DMS153 (cell line): Measurements from ENCODE around the gene POLRMT.
"Not testable (repeated sequence)": the region's sequence is repeated elsewhere in the genome, so short reads cannot be mapped to it uniquely, and the experiment has no call there.

ENCODE experiments used
- DNase-seq: peaks from one replicate; lab custom pipeline; 2025; lab: John Stamatoyannopoulos, UW

The POLRMT gene

GRCh38 chr19:611481-611868 is 21.9 kb downstream of the POLRMT start:
- no peak for DNase-seq

- peak; percentile 10 for DNase-seq
Measured at GRCh38 chr19:610801-611480, 22.4 kb downstream of the POLRMT start.

GRCh38 chr19:610071-610800 is 23.1 kb downstream of the POLRMT start:
- no peak for DNase-seq

DNA sequence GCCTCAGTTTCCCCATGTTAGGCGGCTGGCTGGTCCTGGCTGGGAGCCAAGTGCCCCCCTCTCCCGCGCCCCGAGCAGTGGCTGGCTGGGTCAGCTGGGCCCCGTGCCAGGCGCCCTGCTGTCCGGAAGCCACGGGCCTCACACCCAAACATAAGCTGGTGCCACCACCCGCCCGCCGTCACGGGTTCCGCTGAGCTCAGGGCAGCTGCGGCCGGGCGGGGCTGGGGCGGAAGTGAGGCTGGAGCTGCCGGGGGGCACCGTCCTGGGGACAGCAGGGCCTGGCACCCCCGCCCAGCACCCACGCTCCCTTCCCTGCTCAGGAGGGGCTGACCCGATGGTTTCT is 24.4 kb downstream of the POLRMT start:
- DNase-seq, result no peak

GRCh38 chr19:608155-609003 is 25.0 kb downstream of the POLRMT start:
- no peak for DNase-seq

DNA sequence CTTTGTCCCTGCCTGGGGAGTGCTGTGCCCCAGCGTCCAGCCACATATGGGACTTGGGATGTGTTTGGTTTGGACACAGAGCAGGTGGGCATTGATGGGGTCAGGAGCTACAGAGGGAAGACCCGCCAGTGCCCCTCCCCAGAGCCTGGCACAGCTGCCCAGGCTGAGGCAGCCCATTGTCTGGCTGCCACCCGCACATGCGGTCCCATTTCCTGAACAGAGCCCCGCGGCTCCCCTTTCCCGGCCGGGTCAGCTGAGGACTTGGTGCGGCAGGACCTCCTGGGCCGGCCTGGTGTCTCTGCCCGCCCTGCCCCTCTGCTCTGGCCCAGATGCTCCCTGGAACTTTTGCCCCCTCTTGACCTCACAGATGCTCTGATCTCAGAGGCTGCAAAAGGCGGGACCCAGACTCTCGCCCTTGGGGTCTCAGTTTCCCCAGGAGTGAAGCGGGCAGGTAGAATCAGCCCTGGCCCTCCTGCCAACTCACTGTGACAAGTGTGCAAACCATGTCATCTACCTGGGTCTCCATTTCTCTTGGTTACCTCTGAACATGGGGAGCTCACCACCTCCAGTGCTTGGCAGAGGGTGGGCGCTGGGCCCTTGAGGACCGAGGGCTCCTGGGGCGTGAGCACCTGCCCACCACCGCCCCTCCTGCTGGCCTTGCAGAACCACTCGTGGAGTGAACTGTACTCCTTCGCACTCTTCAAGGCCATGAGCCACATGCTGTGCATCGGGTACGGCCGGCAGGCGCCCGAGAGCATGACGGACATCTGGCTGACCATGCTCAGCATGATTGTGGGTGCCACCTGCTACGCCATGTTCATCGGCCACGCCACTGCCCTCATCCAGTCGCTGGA is 25.8 kb downstream of the POLRMT start:
- no peak for DNase-seq

DNA sequence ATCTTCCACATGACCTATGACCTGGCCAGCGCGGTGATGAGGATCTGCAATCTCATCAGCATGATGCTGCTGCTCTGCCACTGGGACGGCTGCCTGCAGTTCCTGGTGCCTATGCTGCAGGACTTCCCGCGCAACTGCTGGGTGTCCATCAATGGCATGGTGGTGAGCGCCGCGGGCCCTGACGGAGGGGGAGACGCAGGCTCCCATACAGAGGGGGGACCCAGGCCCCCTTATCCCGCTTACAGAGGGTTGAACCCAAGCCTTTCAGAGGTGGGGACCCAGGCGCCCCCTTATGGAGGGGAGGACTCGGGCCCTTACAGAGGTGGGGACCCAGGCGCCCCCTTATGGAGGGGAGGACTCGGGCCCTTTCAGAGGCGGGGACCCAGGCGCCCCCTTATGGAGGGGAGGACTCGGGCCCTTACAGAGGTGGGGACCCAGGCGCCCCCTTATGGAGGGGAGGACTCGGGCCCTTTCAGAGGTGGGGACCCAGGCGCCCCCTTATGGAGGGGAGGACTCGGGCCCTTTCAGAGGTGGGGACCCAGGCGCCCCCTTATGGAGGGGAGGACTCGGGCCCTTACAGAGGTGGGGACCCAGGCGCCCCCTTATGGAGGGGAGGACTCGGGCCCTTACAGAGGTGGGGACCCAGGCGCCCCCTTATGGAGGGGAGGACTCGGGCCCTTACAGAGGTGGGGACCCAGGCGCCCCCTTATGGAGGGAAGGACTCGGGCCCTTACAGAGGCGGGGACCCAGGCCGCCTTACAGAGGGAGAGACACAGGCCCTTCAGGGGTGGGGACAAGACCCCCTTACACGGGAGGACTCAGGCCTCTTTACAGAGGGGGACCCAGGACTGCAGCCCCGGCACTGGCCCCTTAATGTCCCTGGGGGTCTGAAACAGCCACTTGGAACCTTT is 28.0 kb downstream of the POLRMT start:
- DNase-seq, result not testable (repeated sequence)

DNA sequence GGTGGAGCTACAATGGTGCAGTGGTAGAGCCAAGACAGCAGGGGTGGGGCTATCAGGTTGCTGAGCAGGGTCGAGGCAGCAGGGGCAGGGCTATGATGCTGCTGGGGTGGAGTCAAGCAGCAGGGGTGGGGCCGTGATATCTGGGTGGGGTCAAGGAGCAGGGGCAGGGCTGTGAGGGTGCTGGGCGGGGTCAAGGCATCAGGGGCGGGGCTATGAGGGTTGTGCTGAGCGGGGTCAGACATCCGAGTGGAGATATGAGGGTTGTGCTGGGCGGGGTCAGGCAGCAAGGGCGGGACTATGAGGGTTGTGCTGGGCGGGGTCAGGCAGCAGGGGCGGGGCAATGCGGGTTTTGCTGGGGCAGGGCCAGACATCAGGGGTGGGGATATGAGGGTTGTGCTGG is 29.0 kb downstream of the POLRMT start:
- DNase-seq, result no peak

GRCh38 chr19:603779-604178 is 29.6 kb downstream of the POLRMT start:
- not testable (repeated sequence) for DNase-seq

- not testable (repeated sequence) for DNase-seq
Measured at GRCh38 chr19:603302-603639, 30.1 kb downstream of the POLRMT start.

DNA sequence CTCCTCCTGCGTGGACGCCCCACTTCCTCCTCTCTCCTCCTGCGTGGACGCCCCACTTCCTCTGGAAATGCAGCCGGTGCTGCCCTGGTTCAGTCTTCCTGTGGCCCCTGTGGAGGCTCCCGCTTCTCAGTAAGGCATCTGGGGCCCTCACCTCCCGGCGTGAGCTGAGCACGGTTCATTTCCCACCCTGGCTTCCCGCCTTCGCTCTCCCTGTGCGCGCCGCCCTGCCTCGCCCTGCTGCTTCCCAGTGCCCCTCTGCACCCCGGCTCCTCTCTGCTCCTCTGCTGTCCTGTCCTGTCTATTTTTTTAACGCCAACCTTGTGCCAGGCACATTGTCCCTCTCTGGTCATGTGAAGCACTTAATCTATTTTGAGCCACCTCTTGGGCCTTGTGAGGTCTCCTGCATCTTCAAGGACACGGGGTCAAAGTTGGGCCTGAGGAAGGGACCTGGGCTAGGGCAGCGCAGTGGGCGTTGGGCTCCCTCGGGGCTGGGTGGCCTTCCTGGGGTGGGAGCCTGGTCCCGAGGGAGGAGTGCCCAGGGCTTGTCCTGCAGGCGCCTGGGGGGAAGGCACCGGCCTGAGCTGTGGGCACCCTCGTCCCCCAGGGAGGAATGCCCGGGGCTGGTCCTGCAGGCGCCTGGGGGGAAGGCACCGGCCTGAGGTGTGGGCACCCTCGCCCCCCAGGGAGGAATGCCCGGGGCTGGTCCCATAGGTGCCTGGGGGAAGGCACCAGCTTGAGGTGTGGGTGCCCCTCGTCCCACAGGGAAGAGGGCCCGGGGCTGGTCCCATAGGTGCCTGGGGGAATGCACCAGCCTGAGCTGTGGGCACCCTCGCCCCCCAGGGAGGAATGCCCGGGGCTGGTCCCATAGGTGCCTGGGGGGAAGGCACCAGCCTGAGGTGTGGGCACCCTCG is 30.7 kb downstream of the POLRMT start:
- no peak for DNase-seq

GRCh38 chr19:601790-602189 is 31.5 kb downstream of the POLRMT start:
- no peak for DNase-seq

GRCh38 chr19:601310-601709 is 32.0 kb downstream of the POLRMT start:
- no peak for DNase-seq

GRCh38 chr19:597406-598315 is 35.7 kb downstream of the POLRMT start:
- no peak for DNase-seq

DNA sequence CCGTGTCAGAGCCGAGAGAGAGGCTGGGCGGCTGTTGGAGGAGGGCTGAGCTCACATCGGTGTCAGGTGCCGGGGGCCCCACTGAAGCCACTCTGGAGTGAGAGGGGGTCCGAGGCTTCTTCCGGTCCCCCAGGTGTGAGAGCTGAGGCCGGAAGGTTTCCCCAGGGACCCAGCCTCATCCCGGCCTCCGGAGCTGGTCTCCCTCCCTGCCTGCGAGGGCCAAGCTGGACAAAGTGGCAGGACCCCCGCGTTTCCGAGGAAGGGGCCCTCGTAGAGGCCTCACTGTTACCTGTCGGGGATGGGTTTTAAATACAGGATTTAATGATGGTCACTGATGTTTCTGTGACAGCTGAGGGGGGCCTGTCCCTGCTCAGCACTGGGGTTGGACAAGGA is 37.1 kb downstream of the POLRMT start:
- no peak for DNase-seq

- no peak for DNase-seq
Measured at GRCh38 chr19:595326-596262, 37.7 kb downstream of the POLRMT start.

- no peak for DNase-seq
Measured at GRCh38 chr19:594265-594870, 39.0 kb downstream of the POLRMT start.
